GM11168 (cell line): ENCODE measurements around the gene ACADSB.

Source experiments
- in situ Hi-C: fragments of 300-500 bp; cut with MboI; formaldehyde crosslinking; loops from one replicate; pipeline ENCODE4 v1.12.0; 2022; ENCODE audit warnings: low sequenced_read_pairs; ENCODE audit not compliant: unreplicated experiment

Gene ACADSB

DNA sequence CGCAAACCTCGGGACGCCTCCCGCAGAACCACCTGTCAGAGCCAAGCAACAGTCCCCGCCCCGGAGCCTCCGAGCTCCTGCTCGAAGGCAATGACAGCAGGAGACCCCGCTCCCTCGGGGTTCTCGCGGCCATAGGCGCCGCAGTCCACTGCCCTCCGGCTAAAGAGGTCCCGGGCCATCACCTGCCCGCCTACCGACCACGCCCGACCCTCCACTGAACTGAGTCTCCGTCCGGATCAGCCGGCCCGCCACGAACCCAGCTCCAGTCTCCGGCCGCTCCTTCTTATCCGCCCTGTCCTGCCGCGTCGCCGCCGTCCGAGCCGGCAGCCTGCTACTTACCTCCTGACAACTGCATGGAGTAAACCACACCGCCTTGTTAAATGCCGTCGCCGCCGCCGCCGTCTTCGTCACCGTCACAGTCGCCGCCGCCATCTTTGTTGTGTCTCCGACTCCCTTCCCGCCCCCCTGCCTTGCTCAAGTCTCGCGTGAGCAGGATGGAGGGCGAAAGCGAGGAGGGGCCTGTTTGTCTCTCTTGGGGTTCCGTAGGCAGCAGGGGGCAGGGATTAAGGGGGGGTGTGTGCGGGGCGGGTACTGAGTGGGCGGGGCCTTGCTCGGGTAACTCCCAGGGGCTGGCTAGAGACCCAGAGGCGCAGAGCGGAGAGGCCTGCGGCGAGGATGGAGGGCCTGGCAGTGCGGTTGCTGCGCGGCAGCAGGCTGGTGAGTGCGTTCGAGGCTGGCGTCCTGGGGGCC is at the start of gene ACADSB, which contains the start of gene IKZF5:
ACADSB (plus strand) TSS at position 652 of the 750 bp plus-strand sequence; CDS start at position 676, 24 bp downstream.
IKZF5 (minus strand) TSS at position 441 of the 750 bp plus-strand sequence. CDS start 10,170 bp downstream, outside the sequence.
- in situ Hi-C loops = no loop called here

DNA sequence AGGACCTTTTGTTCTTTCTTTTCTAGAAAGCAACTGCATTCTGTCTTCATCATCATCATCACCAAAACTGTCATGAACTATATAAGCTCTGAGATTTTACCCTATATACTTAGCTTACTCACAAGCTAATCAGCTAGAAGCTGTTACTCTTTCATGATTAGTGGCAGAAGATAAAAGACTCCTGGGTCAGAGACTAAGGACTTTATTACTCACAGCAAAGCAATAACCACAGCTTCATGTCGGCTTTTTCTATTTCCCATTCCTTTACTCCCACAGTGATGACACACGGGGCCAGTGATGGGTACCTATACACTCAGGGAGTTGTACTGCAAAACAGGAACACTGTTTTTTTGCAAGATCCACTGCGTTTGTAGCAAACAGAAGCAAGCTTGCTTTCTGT is 46.4 kb upstream of the ACADSB start:
- in situ Hi-C loops = no loop called here

DNA sequence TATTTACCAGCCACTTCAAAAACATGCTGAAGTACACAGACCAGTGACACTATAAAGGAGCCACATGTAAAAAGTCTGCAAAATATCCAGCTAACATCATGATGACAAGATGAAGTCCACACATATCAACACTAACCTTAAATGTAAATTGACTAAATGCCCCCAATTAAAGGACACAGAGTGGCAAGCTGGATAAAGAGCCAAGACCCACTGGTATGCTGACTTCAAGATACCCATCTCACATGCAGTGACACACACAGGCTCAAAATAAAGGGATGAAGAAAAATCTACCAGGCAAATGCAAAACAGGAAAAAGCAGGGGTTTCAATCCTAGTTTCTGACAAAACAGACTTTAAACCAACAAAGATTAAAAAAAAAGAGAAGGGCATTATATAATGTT is 41.9 kb upstream of the ACADSB start:
- in situ Hi-C loops = no loop called here

DNA sequence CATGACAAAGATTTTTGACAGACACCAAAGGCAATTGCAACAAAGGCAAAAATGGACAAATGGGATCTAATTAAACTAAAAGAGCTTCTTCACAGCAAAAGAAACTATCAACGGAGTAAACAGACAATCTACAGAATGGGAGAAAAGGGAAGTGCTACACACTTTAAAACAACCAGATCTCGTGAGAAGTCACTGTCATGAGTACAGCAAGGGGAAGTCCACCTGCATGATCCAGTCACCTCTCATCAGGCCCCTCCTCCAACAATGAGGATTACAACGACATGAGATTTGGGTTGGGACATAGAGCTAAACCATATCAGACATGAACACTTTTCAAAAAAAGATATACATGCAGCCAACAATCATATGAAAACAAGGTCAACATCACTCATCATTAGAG is 40.1 kb upstream of the ACADSB start:
- in situ Hi-C loops = no loop called here

DNA sequence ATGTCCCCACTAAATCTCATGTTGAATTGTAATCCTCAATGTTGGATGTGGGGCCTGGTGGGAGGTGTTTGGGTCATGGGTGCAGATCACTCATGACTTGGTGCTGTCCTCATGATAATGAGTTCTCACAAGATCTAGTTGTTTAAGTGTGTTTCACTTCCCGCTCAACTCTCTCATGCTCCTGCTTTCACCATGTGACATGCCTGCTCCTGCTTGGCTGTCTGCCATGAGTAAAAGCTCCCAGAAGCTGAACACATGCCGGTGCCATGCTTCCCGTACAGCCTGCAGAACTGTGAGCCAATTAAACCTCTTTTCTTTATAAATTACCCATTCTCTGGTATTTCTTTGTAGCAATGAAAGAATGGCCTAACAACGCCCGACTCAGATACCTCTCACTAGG is 34.8 kb upstream of the ACADSB start:
- in situ Hi-C loops = no loop called here

DNA sequence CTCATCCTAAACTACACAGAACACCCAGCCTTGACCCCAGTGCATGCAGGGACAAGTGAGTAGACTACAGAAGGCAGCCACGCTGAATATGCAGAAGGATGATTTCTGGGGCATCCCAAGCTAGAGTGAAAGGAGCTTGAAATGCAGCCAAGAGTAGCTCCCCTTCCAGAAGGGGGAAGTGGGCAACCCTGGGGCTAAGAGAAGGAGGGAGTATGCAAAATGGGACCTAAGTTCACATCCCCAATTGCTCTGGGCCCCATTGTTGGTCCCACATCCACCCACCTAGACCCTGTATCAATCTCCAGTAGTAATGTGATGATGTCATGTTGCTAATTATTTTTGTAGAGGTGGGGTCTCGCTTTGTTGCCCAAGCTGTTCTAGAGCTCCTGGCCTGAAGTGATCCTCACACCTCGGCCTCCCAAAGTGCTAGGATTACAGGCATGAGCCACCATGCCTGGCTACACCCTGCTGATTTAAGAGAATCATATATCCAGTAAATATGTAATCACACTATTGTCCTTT is 34.2 kb upstream of the ACADSB start:
- in situ Hi-C loops = no loop called here

DNA sequence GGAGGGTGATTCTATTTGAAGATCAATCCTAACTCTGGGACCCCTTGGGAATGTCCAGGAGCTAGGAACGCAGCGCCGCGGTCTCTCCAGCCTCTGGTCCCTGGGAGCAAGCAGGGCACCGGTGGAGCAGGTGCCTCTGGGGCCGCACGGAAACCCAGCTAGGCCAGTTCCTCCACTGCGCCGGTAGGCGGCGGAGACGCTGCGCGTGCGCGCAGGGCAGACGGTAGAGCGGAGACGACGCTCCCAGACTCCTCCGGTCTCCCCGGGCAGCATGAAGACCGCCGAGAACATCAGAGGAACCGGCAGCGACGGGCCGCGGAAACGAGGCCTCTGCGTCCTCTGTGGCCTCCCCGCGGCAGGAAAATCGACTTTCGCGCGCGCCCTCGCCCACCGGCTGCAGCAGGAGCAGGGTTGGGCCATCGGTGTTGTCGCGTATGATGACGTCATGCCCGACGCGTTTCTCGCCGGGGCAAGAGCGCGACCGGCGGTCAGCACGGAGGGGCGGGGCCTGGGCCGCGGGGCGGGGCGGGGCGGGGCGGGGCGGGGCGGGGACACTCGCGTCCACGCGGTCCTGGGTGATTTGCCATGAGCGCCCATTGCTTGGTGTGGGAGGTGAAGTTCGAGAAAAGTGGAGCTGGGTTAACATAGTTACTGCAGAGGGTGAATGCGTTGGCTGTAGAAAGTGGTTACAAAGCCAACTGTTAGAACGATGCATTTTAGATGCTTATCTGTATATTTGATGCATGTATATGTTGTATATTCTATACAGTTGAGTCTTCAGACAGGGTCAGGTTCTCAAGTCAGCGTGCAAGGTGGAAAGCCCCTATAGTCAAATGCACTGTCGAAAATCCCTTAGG is 28.4 kb upstream of the ACADSB start, which contains the start of gene PSTK:
PSTK (plus strand) TSS at position 193 of the 857 bp plus-strand sequence; CDS start at position 272, 79 bp downstream.
- in situ Hi-C loops = no loop called here

DNA sequence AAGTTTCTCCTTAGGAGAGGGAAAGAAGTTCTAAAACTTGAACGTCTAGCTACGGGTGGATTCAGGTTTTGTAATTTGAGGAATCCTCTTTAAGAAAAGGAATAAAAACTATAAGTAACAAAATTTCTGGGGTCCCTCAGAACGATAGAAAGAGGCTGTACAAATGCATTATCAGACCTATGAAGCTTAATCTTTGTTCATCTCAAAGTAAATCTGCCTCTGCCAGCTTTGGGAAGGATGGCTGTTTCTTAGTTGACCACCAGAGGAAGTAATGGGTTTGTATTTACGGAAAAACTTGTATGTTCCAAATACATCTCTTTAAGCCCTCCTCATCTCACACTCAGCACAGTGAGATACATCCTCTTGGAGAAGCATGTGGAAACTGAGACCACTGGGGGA is 27.7 kb upstream of the ACADSB start:
- in situ Hi-C loops = no loop called here

DNA sequence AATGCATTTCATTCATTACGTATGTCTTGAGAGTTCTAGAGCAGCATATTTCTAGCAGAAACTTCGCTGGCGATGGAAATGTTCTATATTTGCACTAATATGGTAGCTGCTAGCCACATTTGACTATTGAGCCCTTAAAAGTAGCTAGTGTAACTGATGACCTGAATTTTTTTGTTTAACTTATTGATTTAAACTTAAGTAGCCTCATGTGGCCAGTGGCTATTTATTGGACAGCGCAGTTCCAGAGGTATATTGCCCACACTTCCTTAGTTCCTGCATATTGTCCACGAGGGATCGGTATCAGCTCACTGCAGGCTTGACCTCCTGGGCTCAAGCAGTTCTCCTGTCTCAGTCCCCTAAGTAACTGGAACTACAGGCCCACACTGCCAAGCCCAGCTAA is 24.9 kb upstream of the ACADSB start:
- in situ Hi-C loops = no loop called here

DNA sequence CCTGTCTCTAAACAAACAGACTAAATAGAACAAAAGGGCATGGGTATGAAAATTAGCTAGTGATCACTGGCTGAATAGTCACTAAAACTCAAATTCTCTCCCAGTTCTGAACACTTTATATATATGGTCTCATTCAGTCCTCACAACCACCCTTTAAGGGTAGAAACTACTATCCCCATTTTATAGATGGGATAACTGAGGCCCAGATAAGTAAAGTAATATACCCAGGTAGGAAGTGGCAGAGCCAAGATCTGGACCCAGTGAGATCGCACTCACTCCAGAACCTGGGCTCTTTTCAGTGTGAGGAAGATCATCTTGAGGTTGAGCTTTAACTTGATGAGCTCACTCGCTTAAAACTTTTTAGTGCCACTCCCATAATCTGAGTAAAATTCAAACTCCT is 24.1 kb upstream of the ACADSB start:
- in situ Hi-C loops = no loop called here

DNA sequence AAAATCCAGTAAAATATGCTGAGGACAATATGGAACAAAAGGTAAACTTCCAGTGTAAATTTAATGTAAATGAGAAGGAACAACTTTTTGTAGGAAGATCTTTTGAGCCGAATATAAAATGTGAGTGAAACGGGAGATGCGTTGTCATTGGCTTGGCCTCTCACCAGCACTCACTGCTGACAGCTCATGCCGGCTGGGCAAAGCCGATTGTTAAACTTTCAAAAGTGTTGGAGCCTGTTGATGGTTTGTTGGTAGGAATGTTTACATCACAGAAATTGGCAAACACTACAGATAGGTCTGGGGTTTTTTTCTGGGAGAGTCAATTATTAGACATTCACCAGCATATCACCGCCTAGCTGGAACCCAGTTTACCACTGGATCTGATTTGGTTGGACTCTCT is 22.5 kb upstream of the ACADSB start:
- in situ Hi-C loops = no loop called here

DNA sequence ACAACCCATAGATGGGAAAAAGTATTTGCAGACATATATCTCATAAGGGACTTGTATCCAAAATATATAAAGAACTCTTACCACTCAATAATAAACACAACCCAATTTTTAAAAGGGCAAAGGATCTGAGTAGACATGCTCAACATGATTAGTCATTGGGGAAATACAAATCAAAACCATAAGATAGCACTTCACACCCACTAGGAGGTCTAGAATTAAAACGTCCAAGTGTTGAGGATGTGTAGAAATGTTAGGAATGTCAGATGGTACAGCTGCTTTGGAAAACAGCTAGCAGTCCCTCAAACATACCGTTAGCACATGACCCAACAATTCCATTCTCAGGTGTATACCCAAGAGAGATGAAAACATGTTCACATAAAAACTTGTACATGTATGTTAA is 20.3 kb upstream of the ACADSB start:
- in situ Hi-C loops = no loop called here

DNA sequence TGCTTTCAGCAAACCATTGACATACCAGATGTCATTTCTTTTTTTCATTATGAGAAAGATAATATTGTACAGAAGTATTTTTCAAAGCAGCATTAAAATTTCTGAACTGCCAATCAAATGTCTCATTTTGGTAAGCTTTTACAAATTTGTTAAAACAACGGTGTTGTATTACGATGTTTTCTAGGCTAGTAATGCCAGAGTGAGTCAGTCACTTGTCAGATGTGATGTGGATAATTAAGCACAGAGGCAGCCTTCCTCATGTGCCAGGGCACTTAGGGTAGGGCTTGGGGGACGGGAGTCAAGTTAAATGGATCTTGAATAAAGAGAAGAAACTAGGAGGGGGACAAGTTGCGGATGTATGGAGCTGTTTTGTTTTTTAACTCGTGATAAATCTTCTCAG is 18.5 kb upstream of the ACADSB start:
- in situ Hi-C loops = no loop called here

DNA sequence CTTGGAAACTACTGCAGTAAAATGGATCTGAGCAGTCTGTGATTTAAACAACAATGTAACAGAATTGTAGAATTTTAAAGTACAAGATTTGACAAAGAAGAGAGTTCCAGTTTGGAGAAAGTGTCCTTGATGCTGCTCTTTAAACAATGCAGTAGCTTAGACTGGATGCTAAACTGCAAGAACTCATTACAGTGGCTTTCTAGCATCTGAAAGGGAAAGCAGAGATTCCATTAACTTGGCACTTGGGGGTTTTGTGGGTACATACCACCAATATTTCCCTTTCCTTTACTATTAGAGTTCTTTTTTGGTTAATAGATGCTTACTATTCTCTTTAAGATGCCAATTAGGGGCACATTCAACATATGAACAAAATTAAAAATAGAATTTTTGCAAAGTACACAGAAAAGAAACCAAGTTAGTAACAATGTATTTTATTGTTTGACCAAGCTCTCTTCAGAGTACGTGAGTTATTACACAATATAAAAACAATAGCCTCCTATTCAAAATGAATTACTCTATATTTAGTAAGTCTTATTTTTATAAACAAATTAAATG is 16.7 kb upstream of the ACADSB start:
- in situ Hi-C loops = no loop called here

DNA sequence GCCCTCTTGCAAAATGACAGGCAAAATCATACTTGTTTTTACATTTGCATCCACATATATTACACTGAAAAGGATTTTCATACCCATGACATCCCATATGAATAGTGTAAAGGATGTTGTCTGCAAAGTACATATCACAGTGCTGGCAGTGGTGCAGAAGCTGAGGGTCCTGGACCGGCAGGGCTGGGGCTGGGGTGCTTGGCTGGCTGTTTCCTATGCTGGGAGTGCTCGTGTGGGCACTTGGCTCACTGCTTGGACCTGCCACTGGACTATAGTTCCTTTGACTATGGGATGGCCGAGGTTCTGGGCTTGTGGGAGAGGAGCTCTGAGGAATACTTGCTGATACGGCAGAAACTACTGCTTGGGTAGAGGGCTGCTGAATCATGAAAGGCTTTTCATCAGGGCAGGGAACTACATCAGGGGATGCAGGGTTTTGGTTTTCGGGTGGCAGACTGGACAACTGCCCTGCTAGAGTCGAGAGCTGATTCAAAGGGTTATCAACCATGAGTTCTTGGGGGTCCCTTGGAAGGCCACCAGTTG is 14.9 kb upstream of the ACADSB start:
- in situ Hi-C loops = no loop called here

DNA sequence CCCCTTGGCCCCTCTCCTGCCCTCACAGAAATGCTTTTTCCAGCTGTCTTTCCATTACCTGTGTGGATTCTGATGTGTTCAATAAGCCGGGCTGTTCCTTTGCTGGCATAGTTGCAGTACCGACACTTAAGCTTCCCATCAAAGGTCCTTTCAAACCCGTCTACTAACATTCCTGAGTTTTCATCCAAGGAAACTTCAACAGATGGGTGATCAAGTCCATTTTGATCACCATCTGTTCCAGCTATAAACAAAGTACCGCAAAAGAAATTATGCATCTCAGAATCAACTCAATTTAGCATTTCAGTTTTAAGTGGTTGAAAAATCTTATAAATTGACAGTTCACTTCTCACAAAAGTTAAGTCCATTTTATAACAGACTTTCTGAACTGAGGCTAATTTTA is 12.9 kb upstream of the ACADSB start:
- in situ Hi-C loops = no loop called here

DNA sequence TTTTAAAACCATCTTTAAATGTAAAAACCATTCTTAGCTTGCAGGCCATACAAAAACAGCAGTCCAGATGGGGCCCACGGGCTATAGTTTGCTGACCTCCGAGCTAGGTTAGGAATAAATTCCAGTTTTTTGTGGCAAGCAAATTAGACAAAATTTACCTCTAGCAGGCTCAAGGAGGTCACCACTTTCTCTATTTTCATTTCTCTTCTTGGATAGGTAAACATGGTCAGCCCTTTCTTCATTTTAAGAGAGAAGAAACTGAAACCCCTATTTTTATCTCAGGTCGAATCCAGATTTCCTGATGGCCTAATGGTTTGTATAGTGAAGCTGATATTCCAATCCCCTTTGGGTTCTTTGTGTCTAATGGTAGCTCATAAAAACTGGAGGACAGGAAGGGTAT is 10.9 kb upstream of the ACADSB start:
- in situ Hi-C loops = no loop called here

DNA sequence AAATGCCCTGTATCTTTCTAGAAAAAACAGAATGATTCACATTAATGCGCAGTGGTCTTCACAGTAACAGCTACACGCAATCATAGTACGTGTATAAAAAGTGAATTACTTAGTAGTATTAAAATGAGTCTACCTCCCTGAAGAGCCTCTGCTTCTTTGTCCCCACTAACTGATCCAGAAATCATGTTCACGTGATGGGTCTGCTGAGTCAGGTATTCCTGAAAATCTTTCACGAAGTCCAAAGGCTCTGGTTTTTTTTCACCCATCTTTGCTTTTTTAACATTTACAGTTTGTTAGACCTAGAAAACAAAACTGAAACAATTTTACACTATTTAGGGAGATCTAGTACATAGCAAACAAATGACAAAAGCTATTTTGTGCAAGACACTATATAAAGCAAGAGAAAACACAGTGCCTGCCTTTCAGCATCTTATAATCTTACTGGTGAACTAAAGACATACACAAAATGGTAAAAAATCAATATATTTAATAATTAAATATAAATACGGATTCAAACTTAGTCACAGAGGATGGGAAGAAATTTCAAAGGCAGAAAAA is 10.4 kb upstream of the ACADSB start:
- in situ Hi-C loops = no loop called here

DNA sequence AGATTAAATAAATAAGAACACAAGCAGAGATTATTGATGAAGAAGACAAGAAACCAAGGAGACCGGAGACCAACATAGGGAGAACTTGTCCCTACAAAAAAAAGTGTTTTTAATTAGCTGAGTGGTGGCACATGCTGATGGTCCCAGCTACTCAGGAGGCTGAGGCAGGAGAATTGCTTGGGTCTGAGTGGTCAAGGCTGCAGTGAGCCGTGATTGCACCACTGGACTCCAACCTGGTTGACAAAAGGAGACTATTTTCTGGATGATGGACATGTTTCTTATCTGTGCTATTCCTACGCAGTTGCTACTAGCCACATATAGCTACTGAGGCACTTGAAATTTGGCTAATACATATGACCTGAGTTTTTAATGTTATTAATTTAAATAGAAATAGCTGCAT is 9.9 kb upstream of the ACADSB start:
- in situ Hi-C loops = no loop called here

DNA sequence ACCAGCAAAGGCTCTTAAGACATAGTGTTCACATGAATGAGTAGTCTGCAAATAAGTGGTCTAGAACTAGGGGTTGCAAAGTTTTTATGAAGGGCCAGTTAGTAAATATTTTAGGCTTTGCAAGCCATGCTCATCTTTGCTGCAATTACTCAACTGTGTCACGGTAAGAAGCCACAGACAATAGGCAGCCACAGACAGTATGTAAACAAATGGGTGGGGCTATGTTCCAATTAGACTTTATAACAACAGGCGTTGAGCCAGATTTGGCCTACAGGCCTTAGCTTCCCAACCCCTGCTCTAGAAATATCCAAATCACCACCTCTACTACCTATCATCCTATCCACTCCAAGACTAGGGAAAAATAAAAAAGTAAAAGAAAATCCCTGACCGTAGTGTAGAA is 9.5 kb upstream of the ACADSB start:
- in situ Hi-C loops = no loop called here
